Smooth muscle cell (in vitro differentiated cells): ENCODE data around the gene SLC25A45. TPM values are rescaled to one million over a fixed set of nuclear protein-coding genes. Genes with fewer than 3 reads are reported as not detected.

Experiments
- DNase-seq: peaks from one replicate; lab custom pipeline; 2025; ENCODE audit not compliant: unreplicated experiment; lab: John Stamatoyannopoulos, UW
- H2AFZ ChIP-seq: fragments of 200-600 bp; sonication (generic); 2 replicates; pipeline ENCODE4 v1.6.0; 2016; ENCODE audit warnings: antibody characterized with exemption, low read depth, mild to moderate bottlenecking
- H3F3A ChIP-seq: fragments of 200-600 bp; sonication (generic); 2 replicates; pipeline ENCODE4 v1.6.0; 2017; ENCODE audit warnings: antibody characterized with exemption, low read depth
- H3K27ac ChIP-seq: fragments of 200-600 bp; sonication (generic); 2 replicates; pipeline ENCODE4 v1.5.1; 2016; ENCODE audit warnings: low read depth, mild to moderate bottlenecking
- H3K27me3 ChIP-seq: fragments of 200-600 bp; sonication (generic); 2 replicates; pipeline ENCODE4 v1.6.1; 2016; ENCODE audit warnings: low read depth, mild to moderate bottlenecking
- H3K36me3 ChIP-seq: fragments of 200-600 bp; sonication (generic); 2 replicates; pipeline ENCODE4 v1.5.1; 2016; ENCODE audit warnings: low read depth
- H3K4me1 ChIP-seq: fragments of 200-600 bp; sonication (generic); 2 replicates; pipeline ENCODE4 v1.5.1; 2016; ENCODE audit warnings: low read depth
- H3K4me2 ChIP-seq: fragments of 200-600 bp; sonication (generic); 2 replicates; pipeline ENCODE4 v1.6.0; 2016; ENCODE audit warnings: mild to moderate bottlenecking
- H3K4me3 ChIP-seq: fragments of 200-600 bp; sonication (generic); 2 replicates; pipeline ENCODE4 v1.5.1; 2016; ENCODE audit warnings: mild to moderate bottlenecking
- H3K79me2 ChIP-seq: fragments of 200-600 bp; sonication (generic); 2 replicates; pipeline ENCODE4 v1.6.0; 2016; ENCODE audit warnings: low read depth, mild to moderate bottlenecking
- H3K9ac ChIP-seq: fragments of 200-600 bp; sonication (generic); 2 replicates; pipeline ENCODE4 v1.6.0; 2016; ENCODE audit warnings: low read depth
- H3K9me3 ChIP-seq: fragments of 200-600 bp; sonication (generic); replicated peaks from 2 replicates; pipeline ENCODE4 v1.5.1; 2016; ENCODE audit warnings: low read depth
- H4K20me1 ChIP-seq: fragments of 200-600 bp; sonication (generic); 2 replicates; pipeline ENCODE4 v1.6.0; 2016; ENCODE audit warnings: low read depth
- WGBS: methylation state at CpG from one replicate; pipeline ENCODE4 v1.1.7; 2016; ENCODE audit warnings: low lambda C conversion rate; 5-methylcytosine and 5-hydroxymethylcytosine counted together
- polyA plus RNA-seq: library from polyadenylated mRNA; unstranded; fragments of >200 nt; fragmentation: Nextera tagmentation; extraction: Ambion mirVana; gene quantifications from 2 replicates; pipeline ENCODE4 v1.2.1, GENCODE V29; 2016
- total RNA-seq: library from RNA; depleted of rRNA; stranded (reverse); fragments of >200 nt; gene quantifications from 2 replicates; pipeline ENCODE4 v1.2.3, GENCODE V29; 2014
- TF ChIP-seq, protein P1 (sequence below): fragments of 200-600 bp; sonication (generic); IDR thresholded peaks from 2 replicates; pipeline ENCODE4 v1.5.1; 2017; ENCODE audit warnings: borderline replicate concordance, mild to moderate bottlenecking, antibody characterized with exemption; ENCODE audit not compliant: insufficient read depth, poor library complexity, severe bottlenecking

SLC25A45 gene
- total and polyA plus RNA-seq, 2 experiments from 2014 or later, result 0.81 to 3.4 TPM

DNA sequence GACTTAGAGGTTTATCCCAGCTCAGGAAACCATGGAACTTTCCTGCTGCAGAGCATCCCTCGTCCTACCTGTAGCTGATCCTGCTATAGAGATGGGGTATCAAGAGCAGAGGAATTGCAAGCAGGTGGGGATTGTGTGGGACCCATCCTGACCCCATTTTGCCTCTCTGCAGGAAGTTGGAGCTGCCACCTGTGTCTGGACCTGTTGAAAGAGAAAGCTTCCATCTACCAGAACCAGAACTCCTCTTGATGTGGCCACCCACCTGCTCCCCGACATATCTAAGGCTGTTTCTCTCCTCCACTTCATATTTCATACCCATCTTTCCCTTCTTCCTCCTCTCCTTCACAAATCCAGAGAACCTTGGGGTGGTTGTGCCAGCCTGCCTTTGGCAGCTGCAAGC lies 30.9 kb downstream of the SLC25A45 start:
- no peaks in the 10 kb centered on the region for H3K79me2 ChIP-seq
- TF ChIP-seq, protein P1, sequence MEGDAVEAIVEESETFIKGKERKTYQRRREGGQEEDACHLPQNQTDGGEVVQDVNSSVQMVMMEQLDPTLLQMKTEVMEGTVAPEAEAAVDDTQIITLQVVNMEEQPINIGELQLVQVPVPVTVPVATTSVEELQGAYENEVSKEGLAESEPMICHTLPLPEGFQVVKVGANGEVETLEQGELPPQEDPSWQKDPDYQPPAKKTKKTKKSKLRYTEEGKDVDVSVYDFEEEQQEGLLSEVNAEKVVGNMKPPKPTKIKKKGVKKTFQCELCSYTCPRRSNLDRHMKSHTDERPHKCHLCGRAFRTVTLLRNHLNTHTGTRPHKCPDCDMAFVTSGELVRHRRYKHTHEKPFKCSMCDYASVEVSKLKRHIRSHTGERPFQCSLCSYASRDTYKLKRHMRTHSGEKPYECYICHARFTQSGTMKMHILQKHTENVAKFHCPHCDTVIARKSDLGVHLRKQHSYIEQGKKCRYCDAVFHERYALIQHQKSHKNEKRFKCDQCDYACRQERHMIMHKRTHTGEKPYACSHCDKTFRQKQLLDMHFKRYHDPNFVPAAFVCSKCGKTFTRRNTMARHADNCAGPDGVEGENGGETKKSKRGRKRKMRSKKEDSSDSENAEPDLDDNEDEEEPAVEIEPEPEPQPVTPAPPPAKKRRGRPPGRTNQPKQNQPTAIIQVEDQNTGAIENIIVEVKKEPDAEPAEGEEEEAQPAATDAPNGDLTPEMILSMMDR, result no peak
- H3K4me2 ChIP-seq, result no peak overlapping the region
- WGBS, result 95% methylated on average over 2 of the region's 2 CpGs
- H3K27me3 ChIP-seq, result peaks cover 18% of the 10 kb centered on the region
- no peak for DNase-seq
- no peak overlapping the region for H2AFZ ChIP-seq
- no peaks in the 10 kb centered on the region for H3K4me1 ChIP-seq
- H3K9ac ChIP-seq, result no peak overlapping the region
- H3K4me3 ChIP-seq, result no peak overlapping the region
- H3K27ac ChIP-seq, result no peak overlapping the region
- peaks cover 45% of the 10 kb centered on the region for H4K20me1 ChIP-seq
- H3K36me3 ChIP-seq, result peaks cover 16% of the 10 kb centered on the region
- H3F3A ChIP-seq, result peaks cover 26% of the 10 kb centered on the region
- no peaks in the 10 kb centered on the region for H3K9me3 ChIP-seq

DNA sequence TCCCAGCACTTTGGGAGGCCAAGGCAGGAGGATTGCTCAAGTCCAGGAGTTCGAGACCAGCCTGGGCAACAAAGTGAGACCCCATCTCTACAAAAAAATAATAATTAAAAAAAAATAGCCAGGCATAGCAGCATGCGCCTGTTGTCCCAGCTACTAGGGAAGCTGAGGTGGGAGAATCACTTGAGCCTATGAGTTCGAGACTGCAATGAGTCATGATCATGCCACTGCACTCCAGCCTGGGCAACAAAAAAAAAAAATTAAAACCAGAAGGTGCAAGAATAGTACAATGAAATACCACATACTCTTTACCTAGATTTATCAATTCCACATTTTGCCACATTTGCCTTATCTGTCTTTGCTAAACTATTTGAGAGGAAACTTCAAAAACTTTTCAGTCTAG lies 40.6 kb downstream of the SLC25A45 start:
- H4K20me1 ChIP-seq, result peaks cover 73% of the 10 kb centered on the region

DNA sequence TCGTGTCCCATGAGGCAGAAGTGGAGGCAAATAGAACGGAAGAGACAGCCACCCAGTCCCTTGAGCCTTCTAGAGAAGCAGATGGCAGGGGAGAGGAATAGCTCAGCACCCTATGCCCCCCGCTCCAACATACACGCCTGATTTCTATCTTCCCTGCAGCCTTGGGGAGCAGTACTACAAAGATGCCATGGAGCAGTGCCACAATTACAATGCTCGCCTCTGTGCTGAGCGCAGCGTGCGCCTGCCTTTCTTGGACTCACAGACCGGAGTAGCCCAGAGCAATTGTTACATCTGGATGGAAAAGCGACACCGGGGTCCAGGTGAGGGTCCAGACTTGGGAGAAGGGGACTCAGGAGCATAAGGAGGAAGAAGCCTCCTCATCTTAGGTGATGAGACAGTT lies 42.2 kb downstream of the SLC25A45 start:
- H3K36me3 ChIP-seq, result no peaks in the 10 kb centered on the region
- WGBS, result 97% methylated on average over 11 of the region's 11 CpGs
- peaks cover 89% of the 10 kb centered on the region for H4K20me1 ChIP-seq
- H3K27ac ChIP-seq, result no peak overlapping the region
- no peak overlapping the region for H3K9ac ChIP-seq
- H3K9me3 ChIP-seq, result no peaks in the 10 kb centered on the region
- peaks cover 9% of the 10 kb centered on the region for H3F3A ChIP-seq
- no peak overlapping the region for H2AFZ ChIP-seq
- H3K4me2 ChIP-seq, result no peak overlapping the region
- H3K79me2 ChIP-seq, result peaks cover 53% of the 10 kb centered on the region
- TF ChIP-seq, protein P1, result no peak
- H3K4me1 ChIP-seq, result peaks cover 6% of the 10 kb centered on the region
- no peak for DNase-seq
- H3K27me3 ChIP-seq, result no peaks in the 10 kb centered on the region
- no peak overlapping the region for H3K4me3 ChIP-seq

More for the DNA sequence above, 40.6 kb downstream of the SLC25A45 start:
- no peaks in the 10 kb centered on the region for H3F3A ChIP-seq
- H3K9ac ChIP-seq, result no peak overlapping the region
- H3K4me3 ChIP-seq, result no peak overlapping the region
- no peak overlapping the region for H3K27ac ChIP-seq
- H3K79me2 ChIP-seq, result peaks cover 36% of the 10 kb centered on the region
- WGBS, result 83% methylated on average over 3 of the region's 3 CpGs
- no peak for DNase-seq
- no peaks in the 10 kb centered on the region for H3K4me1 ChIP-seq
- peaks cover 6% of the 10 kb centered on the region for H3K36me3 ChIP-seq
- no peak overlapping the region for H3K4me2 ChIP-seq
- TF ChIP-seq, protein P1, result no peak
- H3K27me3 ChIP-seq, result no peaks in the 10 kb centered on the region
- no peaks in the 10 kb centered on the region for H3K9me3 ChIP-seq
- H2AFZ ChIP-seq, result no peak overlapping the region

DNA sequence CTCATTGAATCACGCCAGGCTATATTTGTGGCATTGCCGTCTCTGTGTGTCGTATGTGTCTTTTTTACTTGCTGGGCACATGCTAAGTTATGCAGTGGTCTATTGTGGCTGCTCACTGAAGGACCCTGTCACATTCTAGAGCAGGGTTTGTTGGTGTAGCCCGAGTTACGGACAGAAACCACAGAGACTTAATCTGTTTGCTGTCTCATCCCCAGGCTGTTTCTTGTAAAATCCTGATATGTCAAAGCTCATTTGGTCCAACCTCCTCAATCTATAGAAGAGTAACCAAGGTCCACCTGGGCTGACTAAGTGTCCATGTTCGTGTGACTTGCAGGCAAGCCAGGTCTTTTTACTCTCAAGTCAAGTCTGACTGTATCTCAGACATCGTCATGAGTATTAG lies 43.8 kb downstream of the SLC25A45 start:
- Histone ChIP-seq H3F3A (peaks cover 9% of the 10 kb centered on the region), H3K79me2 (peaks cover 68% of the 10 kb centered on the region), H3K36me3 (no peaks in the 10 kb centered on the region), H3K27me3 (no peaks in the 10 kb centered on the region), H3K4me1 (peaks cover 10% of the 10 kb centered on the region), H3K4me2 (no peak overlapping the region), H3K4me3 (no peak overlapping the region), H3K9ac (no peak overlapping the region), H2AFZ (no peak overlapping the region), H4K20me1 (peaks cover 88% of the 10 kb centered on the region), H3K9me3 (no peaks in the 10 kb centered on the region), H3K27ac (no peak overlapping the region)
- TF ChIP-seq, protein P1, result no peak
- DNase-seq, result no peak
- WGBS, result 80% methylated on average over 7 of the region's 7 CpGs
